ENCODE results near the gene DDI1. TPM values are rescaled to one million over a fixed set of nuclear protein-coding genes. Genes with fewer than 3 reads are reported as not detected.

Gene DDI1
- polyA plus RNA-seq (2012; ENCODE audit: insufficient read depth, insufficient read length, low read depth), result not detected

DNA sequence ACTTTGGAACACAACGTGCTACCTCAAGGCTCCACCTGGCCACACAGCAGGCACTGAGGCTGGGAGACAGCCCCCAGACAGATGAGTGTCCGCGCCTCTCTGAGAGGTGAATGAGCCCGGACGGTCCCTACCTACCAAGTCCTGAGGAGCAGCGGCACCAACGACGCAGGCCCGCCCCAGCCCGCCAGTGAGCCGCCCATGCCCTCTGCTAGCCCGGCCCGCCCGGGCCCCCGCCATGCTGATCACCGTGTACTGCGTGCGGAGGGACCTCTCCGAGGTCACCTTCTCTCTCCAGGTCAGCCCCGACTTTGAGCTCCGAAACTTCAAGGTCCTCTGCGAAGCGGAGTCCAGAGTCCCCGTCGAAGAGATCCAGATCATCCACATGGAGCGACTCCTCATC lies at the start of gene DDI1:
TSS of gene DDI1 (plus strand) at position 53 of the 400 bp plus-strand sequence. CDS start at position 236, 183 bp downstream.
- DNase-seq, result no peak
- Histone ChIP-seq H3K27me3 (no peaks in the 10 kb centered on the region), H3K4me1 (no peaks in the 10 kb centered on the region), H3K4me3 (ENCODE audit: low read depth, low read length) (no peak within 1 kb of the TSS), H3K36me3 (no peaks in the 10 kb centered on the region), H3K9me3 (no peaks in the 10 kb centered on the region)
- TF ChIP-seq, protein P1, sequence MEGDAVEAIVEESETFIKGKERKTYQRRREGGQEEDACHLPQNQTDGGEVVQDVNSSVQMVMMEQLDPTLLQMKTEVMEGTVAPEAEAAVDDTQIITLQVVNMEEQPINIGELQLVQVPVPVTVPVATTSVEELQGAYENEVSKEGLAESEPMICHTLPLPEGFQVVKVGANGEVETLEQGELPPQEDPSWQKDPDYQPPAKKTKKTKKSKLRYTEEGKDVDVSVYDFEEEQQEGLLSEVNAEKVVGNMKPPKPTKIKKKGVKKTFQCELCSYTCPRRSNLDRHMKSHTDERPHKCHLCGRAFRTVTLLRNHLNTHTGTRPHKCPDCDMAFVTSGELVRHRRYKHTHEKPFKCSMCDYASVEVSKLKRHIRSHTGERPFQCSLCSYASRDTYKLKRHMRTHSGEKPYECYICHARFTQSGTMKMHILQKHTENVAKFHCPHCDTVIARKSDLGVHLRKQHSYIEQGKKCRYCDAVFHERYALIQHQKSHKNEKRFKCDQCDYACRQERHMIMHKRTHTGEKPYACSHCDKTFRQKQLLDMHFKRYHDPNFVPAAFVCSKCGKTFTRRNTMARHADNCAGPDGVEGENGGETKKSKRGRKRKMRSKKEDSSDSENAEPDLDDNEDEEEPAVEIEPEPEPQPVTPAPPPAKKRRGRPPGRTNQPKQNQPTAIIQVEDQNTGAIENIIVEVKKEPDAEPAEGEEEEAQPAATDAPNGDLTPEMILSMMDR (IDR thresholded peaks at IDR 0.05; ENCODE audit: low read depth, low read length), result no peak

DNA sequence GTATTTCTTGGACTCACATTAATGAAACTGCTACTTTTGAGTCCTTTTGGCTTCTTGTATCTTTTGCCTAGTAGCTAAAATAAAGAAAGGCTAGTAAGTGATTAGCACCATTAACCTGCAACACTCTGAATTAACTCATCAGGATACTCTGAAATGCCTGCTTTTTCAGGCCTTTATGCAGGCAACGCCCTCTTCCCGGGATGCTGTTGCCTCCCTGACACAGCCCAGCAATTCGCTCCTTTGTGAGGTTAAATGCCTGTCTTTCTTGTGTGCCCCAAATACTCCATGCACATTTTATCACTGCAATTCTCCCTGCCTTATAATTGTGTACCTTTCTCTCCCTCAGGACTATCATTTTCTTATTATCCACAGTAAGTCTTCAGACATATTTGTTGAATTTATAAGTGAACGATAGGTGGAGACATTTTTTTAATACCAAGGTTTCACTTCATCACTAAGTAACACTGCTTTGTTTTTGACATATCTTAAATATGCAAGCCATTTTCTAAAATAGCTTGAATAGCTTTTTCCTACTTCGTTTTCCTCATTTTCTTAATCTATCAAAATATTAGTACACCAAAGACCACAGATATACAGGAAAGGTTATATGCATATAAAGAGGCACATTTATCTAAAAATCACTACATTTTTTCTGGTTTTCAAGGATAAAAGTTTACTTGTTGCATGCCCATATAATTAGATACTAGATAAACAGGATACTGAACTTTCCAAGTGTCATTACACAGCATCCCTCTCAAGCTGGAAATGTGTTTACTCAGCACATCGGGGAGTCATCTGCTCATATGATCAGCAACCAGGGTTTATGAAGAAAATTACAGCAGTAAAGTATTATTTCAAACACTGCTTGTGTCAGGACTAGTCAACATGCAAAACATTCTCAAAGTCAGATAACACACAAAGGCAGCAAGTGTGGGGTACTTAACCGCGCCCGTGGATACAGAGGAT lies 48.5 kb upstream of the DDI1 start:
- H3K36me3 ChIP-seq, result no peaks in the 10 kb centered on the region
- TF ChIP-seq, protein P1 (IDR thresholded peaks at IDR 0.05; ENCODE audit: low read depth, low read length), result no peak
- H3K9me3 ChIP-seq, result no peaks in the 10 kb centered on the region
- no peak for DNase-seq
- no peaks in the 10 kb centered on the region for H3K4me1 ChIP-seq
- no peak overlapping the region for H3K4me3 ChIP-seq (ENCODE audit: low read depth, low read length)
- H3K27me3 ChIP-seq, result no peaks in the 10 kb centered on the region

DNA sequence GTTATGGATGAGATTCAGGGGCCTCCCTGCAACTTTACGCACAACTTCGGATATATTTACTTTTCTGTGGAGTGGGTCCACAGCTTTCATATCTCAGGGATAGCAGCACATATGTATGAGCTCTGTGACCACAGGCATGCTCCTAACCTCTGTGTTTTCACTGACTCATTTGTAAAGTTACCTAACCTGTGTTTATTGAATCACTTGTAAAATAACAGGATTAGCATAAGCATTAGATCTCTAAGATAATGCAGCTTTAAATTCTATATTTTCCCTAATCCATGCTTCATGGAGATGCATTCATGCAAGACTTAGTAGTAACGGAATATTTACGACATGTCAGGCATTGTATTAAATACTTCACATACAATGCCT lies 47.9 kb upstream of the DDI1 start:
- no peaks in the 10 kb centered on the region for H3K4me1 ChIP-seq
- TF ChIP-seq, protein P1 (IDR thresholded peaks at IDR 0.05; ENCODE audit: low read depth, low read length), result no peak
- no peaks in the 10 kb centered on the region for H3K27me3 ChIP-seq
- no peak for DNase-seq
- no peaks in the 10 kb centered on the region for H3K36me3 ChIP-seq
- no peak overlapping the region for H3K4me3 ChIP-seq (ENCODE audit: low read depth, low read length)
- H3K9me3 ChIP-seq, result no peaks in the 10 kb centered on the region

DNA sequence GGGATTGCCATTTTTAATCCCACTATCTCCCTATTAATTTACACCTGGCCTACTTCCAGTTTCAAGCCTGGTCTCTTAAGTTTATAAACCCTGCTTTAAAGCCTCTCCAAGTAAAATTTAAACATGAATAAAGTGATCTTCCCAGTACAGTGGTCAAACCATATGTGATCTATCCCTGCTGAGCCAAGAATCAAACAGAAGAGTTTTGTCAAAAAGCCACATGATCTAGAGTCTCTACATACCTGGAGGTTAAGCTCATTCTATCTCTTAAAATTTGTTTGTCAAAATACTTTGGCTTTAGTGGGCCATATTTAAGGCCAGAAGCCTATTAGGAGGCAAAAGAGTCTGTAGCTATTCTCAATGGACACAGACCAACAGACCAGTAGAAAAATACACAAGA lies 42.9 kb upstream of the DDI1 start:
- Histone ChIP-seq H3K9me3 (no peaks in the 10 kb centered on the region), H3K4me3 (ENCODE audit: low read depth, low read length) (no peak overlapping the region), H3K4me1 (no peaks in the 10 kb centered on the region), H3K27me3 (no peaks in the 10 kb centered on the region), H3K36me3 (no peaks in the 10 kb centered on the region)
- TF ChIP-seq, protein P1 (IDR thresholded peaks at IDR 0.05; ENCODE audit: low read depth, low read length), result no peak
- no peak for DNase-seq

DNA sequence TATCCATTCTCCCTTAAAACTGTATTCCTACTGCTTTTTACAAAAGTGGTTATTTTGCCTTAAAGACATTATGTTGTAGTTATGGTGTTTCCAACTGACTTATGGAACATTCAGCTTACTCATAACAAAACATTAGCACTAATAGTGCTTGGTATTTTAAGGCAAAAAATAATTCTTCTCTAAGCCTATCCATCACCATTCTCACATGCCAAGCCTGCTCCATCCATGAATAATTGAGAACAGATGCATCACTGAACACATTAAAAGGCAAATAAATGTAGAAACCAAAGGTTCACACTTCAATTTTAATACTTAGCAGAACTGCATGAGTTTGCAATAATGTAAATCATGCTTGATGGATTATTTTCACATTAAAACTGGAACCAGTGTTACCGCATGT lies 42.3 kb upstream of the DDI1 start:
- Histone ChIP-seq H3K4me3 (ENCODE audit: low read depth, low read length) (no peak overlapping the region), H3K27me3 (no peaks in the 10 kb centered on the region), H3K4me1 (no peaks in the 10 kb centered on the region), H3K9me3 (no peaks in the 10 kb centered on the region), H3K36me3 (no peaks in the 10 kb centered on the region)
- no peak for DNase-seq
- TF ChIP-seq, protein P1 (IDR thresholded peaks at IDR 0.05; ENCODE audit: low read depth, low read length), result no peak

DNA sequence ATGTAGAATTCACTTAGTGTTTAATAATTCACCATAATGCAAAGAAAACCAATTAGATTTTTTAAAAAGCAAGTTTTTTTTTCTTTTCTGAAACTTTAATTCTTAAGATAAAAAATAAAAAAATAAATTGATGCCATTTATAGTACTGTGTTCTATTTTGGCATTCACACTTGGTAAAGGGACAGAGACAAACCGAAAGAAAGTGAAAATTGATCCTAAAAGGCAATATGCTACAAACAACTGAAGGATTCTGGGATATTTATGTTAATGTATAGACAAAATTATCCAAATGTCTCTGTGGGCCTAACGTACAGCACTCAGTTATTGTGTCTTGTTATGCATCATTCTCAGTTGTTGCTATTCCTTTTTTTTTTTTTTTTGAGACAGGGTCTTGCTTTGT lies 41.9 kb upstream of the DDI1 start:
- no peak for DNase-seq
- Histone ChIP-seq H3K36me3 (no peaks in the 10 kb centered on the region), H3K4me1 (no peaks in the 10 kb centered on the region), H3K9me3 (no peaks in the 10 kb centered on the region), H3K4me3 (ENCODE audit: low read depth, low read length) (no peak overlapping the region), H3K27me3 (no peaks in the 10 kb centered on the region)
- TF ChIP-seq, protein P1 (IDR thresholded peaks at IDR 0.05; ENCODE audit: low read depth, low read length), result no peak
